Ishikawa (cell line): ENCODE results near the gene HOXD13.

Source experiments
- CEBPB ChIP-seq: IDR thresholded peaks from 2 replicates; pipeline ENCODE4 v1.6.1; 2012
- CREB1 ChIP-seq: IDR thresholded peaks from 2 replicates; pipeline ENCODE4 v1.6.1; 2012; ENCODE audit warnings: low read depth
- EGR1 ChIP-seq: IDR thresholded peaks from 2 replicates; pipeline ENCODE4 v1.6.1; 2012
- EP300 ChIP-seq: IDR thresholded peaks from 2 replicates; pipeline ENCODE4 v1.6.1; 2012; ENCODE audit warnings: borderline replicate concordance
- FOXM1 ChIP-seq: IDR thresholded peaks from 2 replicates; pipeline ENCODE4 v1.6.1; 2012; ENCODE audit warnings: low read depth, borderline replicate concordance
- MAX ChIP-seq: IDR thresholded peaks from 2 replicates; pipeline ENCODE4 v1.6.1; 2012
- NFIC ChIP-seq: IDR thresholded peaks from 2 replicates; pipeline ENCODE4 v1.6.1; 2012
- RAD21 ChIP-seq: IDR thresholded peaks from 2 replicates; pipeline ENCODE4 v1.6.1; 2012; ENCODE audit warnings: low read depth
- TAF1 ChIP-seq: IDR thresholded peaks from 2 replicates; pipeline ENCODE4 v1.6.1; 2012; ENCODE audit warnings: low read depth, mild to moderate bottlenecking
- TCF12 ChIP-seq: IDR thresholded peaks from 2 replicates; pipeline ENCODE4 v1.6.1; 2012; ENCODE audit warnings: low read depth
- TEAD4 ChIP-seq: IDR thresholded peaks from 2 replicates; pipeline ENCODE4 v1.6.1; 2012
- YY1 ChIP-seq: IDR thresholded peaks from 2 replicates; pipeline ENCODE4 v1.6.1; 2012; ENCODE audit warnings: low read depth
- ZBTB7A ChIP-seq: IDR thresholded peaks from 2 replicates; pipeline ENCODE4 v1.6.1; 2012; ENCODE audit warnings: low read depth
- TF ChIP-seq, protein P1 (sequence below): IDR thresholded peaks from 2 replicates; pipeline ENCODE4 v1.6.1; 2012
- TF ChIP-seq, protein P2 (sequence below): IDR thresholded peaks from 2 replicates; pipeline ENCODE4 v1.6.1; 2012; ENCODE audit warnings: low read depth, mild to moderate bottlenecking

Gene HOXD13

DNA sequence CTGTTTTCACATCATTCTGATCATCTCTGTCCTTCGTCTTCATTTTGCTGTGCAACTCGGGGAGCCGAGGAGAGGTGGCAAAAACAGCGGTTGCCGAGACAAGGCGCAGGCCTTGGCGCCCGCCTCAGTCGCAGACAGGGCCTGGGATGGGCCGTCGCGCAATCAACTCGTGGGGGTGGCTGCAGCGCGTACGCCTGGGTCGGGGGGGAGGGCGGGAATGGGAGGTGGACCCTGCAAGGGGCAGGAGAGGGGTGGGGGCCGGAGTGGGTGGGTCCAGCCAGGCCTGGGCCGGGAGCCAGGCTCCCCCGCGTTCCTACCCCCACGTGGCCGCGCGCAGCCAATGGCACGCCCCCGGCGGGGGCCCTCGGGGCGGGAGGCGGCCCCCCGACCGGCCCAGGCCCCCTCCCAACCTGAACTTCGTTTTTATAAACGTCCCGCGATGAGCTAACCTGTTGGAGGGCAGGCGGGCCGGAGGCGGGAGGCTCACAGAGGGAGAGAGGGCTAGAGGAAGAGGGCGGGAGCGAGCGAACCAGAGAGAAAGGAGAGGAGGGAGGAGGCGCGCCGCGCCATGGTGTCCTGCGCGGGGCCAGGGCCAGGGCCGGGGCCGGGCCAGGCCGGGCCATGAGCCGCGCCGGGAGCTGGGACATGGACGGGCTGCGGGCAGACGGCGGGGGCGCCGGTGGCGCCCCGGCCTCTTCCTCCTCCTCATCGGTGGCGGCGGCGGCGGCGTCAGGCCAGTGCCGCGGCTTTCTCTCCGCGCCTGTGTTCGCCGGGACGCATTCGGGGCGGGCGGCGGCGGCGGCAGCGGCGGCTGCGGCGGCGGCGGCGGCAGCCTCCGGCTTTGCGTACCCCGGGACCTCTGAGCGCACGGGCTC is at the start of gene HOXD13:
Gene HOXD13, plus strand, starts transcription at position 452 of the 875 bp plus-strand sequence. Its CDS starts 170 bp downstream, at position 622.
- TF ChIP-seq, protein P1, sequence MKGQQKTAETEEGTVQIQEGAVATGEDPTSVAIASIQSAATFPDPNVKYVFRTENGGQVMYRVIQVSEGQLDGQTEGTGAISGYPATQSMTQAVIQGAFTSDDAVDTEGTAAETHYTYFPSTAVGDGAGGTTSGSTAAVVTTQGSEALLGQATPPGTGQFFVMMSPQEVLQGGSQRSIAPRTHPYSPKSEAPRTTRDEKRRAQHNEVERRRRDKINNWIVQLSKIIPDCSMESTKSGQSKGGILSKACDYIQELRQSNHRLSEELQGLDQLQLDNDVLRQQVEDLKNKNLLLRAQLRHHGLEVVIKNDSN = peak; percentile 89
- TF ChIP-seq EGR1 = no peak
- TF ChIP-seq ZBTB7A = no peak
- no peak for TF ChIP-seq CREB1
- TF ChIP-seq NFIC = no peak
- TF ChIP-seq MAX = peak; percentile 30
- TF ChIP-seq TCF12 = 0 out of 2 replicates have a peak, but pooled peaks have one; percentile 4
- TF ChIP-seq FOXM1 = no peak
- 0 out of 2 replicates have a peak, but pooled peaks have one; percentile 33 for TF ChIP-seq YY1
- no peak for TF ChIP-seq CEBPB
- TF ChIP-seq TEAD4 = no peak
- TF ChIP-seq, protein P2, sequence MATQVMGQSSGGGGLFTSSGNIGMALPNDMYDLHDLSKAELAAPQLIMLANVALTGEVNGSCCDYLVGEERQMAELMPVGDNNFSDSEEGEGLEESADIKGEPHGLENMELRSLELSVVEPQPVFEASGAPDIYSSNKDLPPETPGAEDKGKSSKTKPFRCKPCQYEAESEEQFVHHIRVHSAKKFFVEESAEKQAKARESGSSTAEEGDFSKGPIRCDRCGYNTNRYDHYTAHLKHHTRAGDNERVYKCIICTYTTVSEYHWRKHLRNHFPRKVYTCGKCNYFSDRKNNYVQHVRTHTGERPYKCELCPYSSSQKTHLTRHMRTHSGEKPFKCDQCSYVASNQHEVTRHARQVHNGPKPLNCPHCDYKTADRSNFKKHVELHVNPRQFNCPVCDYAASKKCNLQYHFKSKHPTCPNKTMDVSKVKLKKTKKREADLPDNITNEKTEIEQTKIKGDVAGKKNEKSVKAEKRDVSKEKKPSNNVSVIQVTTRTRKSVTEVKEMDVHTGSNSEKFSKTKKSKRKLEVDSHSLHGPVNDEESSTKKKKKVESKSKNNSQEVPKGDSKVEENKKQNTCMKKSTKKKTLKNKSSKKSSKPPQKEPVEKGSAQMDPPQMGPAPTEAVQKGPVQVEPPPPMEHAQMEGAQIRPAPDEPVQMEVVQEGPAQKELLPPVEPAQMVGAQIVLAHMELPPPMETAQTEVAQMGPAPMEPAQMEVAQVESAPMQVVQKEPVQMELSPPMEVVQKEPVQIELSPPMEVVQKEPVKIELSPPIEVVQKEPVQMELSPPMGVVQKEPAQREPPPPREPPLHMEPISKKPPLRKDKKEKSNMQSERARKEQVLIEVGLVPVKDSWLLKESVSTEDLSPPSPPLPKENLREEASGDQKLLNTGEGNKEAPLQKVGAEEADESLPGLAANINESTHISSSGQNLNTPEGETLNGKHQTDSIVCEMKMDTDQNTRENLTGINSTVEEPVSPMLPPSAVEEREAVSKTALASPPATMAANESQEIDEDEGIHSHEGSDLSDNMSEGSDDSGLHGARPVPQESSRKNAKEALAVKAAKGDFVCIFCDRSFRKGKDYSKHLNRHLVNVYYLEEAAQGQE = no peak
- no peak; the same call in 1 of the 2 replicates for TF ChIP-seq TAF1

DNA sequence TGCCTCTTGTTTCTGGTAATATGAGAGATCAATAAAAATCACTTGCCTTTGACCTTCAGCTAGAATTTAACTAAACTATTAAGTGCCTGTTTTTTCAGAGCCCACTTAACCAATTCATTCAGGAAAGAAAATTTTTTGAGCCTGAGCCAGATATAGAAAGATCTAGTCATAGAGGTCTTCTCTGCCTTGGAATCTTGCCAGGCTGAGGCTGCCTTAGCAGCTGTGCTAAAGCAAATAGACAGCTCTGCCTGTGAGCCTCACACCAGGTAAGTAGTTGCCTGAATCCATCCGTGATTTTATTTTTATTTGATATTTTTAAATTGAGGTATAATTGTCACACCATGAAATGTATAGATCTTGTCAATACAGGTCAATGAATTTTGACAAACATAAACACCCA is 36.1 kb upstream of the HOXD13 start:
- no peak for TF ChIP-seq MAX
- no peak for TF ChIP-seq FOXM1
- no peak for TF ChIP-seq RAD21
- TF ChIP-seq CREB1 = no peak
- no peak for TF ChIP-seq YY1
- TF ChIP-seq EP300 = no peak
- TF ChIP-seq, protein P1 = no peak

- TF ChIP-seq NFIC = no peak
- no peak for TF ChIP-seq FOXM1
- TF ChIP-seq CEBPB = no peak
- no peak for TF ChIP-seq MAX
- no peak for TF ChIP-seq ZBTB7A
- TF ChIP-seq, protein P1 = no peak
- no peak for TF ChIP-seq TCF12
- no peak for TF ChIP-seq TAF1
- TF ChIP-seq TEAD4 = no peak
- no peak for TF ChIP-seq YY1
- no peak for TF ChIP-seq EP300
- TF ChIP-seq CREB1 = no peak
- TF ChIP-seq, protein P2 = no peak
These were observed 28.6 kb upstream of the HOXD13 start for GRCh38 chr2:176063958-176064357.

DNA sequence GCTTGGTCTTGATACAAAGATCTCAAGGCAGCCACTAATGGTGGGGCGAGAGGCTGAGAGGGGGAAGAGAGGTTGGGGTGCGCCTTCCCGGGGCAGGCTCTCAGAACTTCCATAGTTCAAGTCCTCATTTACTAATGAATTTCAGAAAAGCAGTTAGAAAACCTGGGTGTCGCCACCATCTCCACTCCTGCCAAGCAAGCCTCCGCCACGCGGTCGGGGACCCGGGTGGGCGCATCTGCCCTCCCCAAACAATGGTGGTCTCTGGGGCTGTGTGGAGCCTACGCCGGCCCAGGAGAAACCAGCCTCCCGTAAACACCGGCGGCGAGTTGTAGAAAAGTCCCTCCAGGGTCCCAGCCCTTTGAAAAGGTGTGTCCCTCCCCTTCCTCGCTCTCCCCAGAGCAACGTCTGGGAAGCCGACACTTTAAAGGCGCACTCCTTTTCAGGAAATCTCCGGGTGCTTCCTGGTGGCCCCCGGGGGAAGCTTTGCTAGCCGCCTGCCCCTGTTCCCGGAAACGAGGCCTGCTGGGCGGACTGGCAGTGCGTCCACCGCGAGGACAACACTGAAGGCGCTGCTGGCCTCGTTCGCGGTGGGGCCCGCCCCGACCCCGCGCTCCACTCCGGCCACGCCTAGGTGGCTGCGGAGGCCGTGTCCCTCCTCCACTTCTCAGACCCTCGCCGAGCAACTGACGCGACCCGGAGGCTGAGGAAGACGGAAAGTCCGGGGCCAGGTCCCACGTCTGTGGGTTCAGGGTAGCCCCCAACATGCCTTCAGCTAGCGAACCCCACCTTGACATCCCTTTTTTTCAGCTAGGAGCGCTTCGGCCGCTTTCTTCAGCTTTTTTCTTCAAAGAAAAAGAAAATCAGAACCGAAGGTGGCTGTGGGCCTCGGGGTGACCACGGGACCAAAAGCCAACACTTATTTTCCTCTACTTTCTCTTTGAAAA is 25.6 kb upstream of the HOXD13 start:
- no peak for TF ChIP-seq EGR1
- TF ChIP-seq, protein P1 = no peak
- no peak for TF ChIP-seq NFIC
- TF ChIP-seq, protein P2 = no peak
- TF ChIP-seq TCF12 = no peak
- no peak for TF ChIP-seq TEAD4
- no peak for TF ChIP-seq ZBTB7A
- TF ChIP-seq CEBPB = no peak
- TF ChIP-seq MAX = no peak
- no peak for TF ChIP-seq FOXM1
